GM18511 (cell line): ENCODE measurements around the gene IL18RAP.

Experiments used
- ATAC-seq: cut with Tn5 transposase; IDR thresholded peaks from one replicate; pipeline ENCODE4 v1.9.1; 2021; ENCODE audit warnings: mild to moderate bottlenecking, moderate library complexity; ENCODE audit not compliant: unreplicated experiment

IL18RAP gene

GRCh38 chr2:102422910-102423309 is at the start of gene IL18RAP:
Gene IL18RAP (plus strand): TSS chr2:102423160. CDS start chr2:102423278, 118 bp downstream.
- no peak for ATAC-seq

GRCh38 chr2:102376052-102376591 is 46.8 kb upstream of the IL18RAP start:
- ATAC-seq = no peak

GRCh38 chr2:102383722-102384121 is 39.2 kb upstream of the IL18RAP start:
- no peak for ATAC-seq

- ATAC-seq = no peak
These were observed 37.4 kb upstream of the IL18RAP start for GRCh38 chr2:102385522-102385921.

GRCh38 chr2:102386004-102386403 is 37.0 kb upstream of the IL18RAP start:
- ATAC-seq = no peak

GRCh38 chr2:102386867-102387541 is 36.0 kb upstream of the IL18RAP start:
- peak; percentile 53 for ATAC-seq

GRCh38 chr2:102387763-102388546 is 35.0 kb upstream of the IL18RAP start:
- ATAC-seq = peak; percentile 54

- ATAC-seq = no peak
These were observed 31.4 kb upstream of the IL18RAP start for GRCh38 chr2:102391565-102391964.

- ATAC-seq = no peak
These were observed 30.9 kb upstream of the IL18RAP start for GRCh38 chr2:102392096-102392495.

- ATAC-seq = no peak
These were observed 30.0 kb upstream of the IL18RAP start for GRCh38 chr2:102392942-102393341.

GRCh38 chr2:102396012-102396411 is 26.9 kb upstream of the IL18RAP start:
- ATAC-seq = no peak

- ATAC-seq = no peak
These were observed 25.8 kb upstream of the IL18RAP start for GRCh38 chr2:102397209-102397608.

- ATAC-seq = no peak
These were observed 23.3 kb upstream of the IL18RAP start for GRCh38 chr2:102399499-102400141.

GRCh38 chr2:102401456-102401855 is 21.5 kb upstream of the IL18RAP start:
- ATAC-seq = no peak

GRCh38 chr2:102401865-102402264 is 21.1 kb upstream of the IL18RAP start:
- no peak for ATAC-seq

- no peak for ATAC-seq
These were observed 12.0 kb upstream of the IL18RAP start for GRCh38 chr2:102410952-102411351.

GRCh38 chr2:102412199-102412598 is 10.8 kb upstream of the IL18RAP start:
- ATAC-seq = no peak

- peak; percentile 62 for ATAC-seq
These were observed 5.0 kb upstream of the IL18RAP start for GRCh38 chr2:102417946-102418345.

- ATAC-seq = peak; percentile 86
These were observed 4.5 kb upstream of the IL18RAP start for GRCh38 chr2:102418421-102418961.

GRCh38 chr2:102420290-102420689 is 2.7 kb upstream of the IL18RAP start:
- ATAC-seq = no peak
